Measurements from ENCODE around the gene QRICH1. TPM values are rescaled to one million over a fixed set of nuclear protein-coding genes. Genes with fewer than 3 reads are reported as not detected.

The QRICH1 gene
- total RNA-seq, 1 experiment from 2014 or later = 151 TPM

DNA sequence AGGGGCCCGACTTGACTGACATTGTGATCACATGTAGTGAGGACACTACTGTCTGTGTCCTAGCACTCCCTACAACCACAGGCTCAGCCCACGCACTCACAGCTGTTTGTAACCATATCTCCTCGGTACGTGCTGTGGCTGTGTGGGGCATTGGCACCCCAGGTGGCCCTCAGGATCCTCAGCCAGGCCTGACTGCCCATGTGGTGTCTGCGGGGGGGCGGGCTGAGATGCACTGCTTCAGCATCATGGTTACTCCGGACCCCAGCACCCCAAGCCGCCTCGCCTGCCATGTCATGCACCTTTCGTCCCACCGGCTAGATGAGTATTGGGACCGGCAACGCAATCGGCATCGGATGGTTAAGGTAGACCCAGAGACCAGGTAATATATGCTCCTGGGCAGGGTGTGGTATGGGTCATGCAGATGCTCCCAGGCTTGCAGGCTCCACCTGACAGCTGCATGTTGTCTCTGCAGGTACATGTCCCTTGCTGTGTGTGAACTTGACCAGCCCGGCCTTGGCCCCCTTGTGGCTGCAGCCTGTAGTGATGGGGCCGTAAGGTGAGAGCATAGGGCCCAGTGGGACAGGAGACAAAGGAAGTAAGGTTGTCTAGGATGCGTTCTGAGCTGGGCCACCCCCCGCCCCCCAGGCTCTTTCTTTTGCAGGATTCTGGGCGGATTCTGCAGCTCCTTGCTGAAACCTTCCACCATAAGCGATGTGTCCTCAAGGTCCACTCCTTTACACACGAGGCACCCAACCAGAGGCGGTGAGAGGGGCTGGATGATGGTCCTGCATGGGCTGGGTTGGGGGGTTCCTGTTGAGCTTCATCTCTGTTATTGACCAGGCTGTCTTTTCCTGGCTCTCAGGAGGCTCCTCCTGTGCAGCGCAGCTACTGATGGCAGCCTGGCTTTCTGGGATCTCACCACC lies 79.9 kb downstream of the QRICH1 start:
- Histone ChIP-seq H3K4me1 (ENCODE audit: insufficient read depth, low read length) (no peaks in the 10 kb centered on the region), H3K27me3 (ENCODE audit: insufficient read depth, low read length) (no peaks in the 10 kb centered on the region), H3K56ac (ENCODE audit: insufficient read length, low read depth, low read length) (no peak overlapping the region), H4K20me1 (ENCODE audit: control insufficient read depth, insufficient read depth, insufficient read length) (no peaks in the 10 kb centered on the region), H3K9me3 (ENCODE audit: control insufficient read depth, low read depth, low read length) (no peaks in the 10 kb centered on the region), H2AFZ (ENCODE audit: low read length) (no peak overlapping the region), H3K18ac (ENCODE audit: insufficient read length, low read depth, low read length) (no peak overlapping the region), H3K4ac (ENCODE audit: low read depth, low read length) (no peak overlapping the region), H4K91ac (ENCODE audit: insufficient read length, low read depth, low read length) (no peak overlapping the region), H3K79me1 (ENCODE audit: insufficient read depth, low read depth, low read length, poor library complexity, severe bottlenecking) (no peaks in the 10 kb centered on the region), H2BK5ac (ENCODE audit: insufficient read length, low read length) (no peak overlapping the region), H2BK12ac (ENCODE audit: insufficient read length, low read depth, low read length) (no peak overlapping the region), H2BK20ac (ENCODE audit: low read depth, low read length, poor library complexity, severe bottlenecking) (no peak overlapping the region), H3K14ac (ENCODE audit: insufficient read depth, low read length) (no peak overlapping the region), H3K23me2 (ENCODE audit: insufficient read length, low read depth, low read length, poor library complexity, severe bottlenecking) (peaks cover 6% of the 10 kb centered on the region), H3K4me2 (ENCODE audit: insufficient read depth, insufficient read length, low read length) (no peak overlapping the region), H3K9ac (ENCODE audit: extremely low read depth, insufficient read length, low read length) (no peak overlapping the region), H4K5ac (ENCODE audit: insufficient read length, low read depth, low read length) (no peak overlapping the region), H2BK15ac (ENCODE audit: low read depth, low read length) (no peak overlapping the region), H3K23ac (ENCODE audit: insufficient read length, low read depth, low read length) (no peak overlapping the region), H3K79me2 (ENCODE audit: insufficient read depth, low read length) (peaks cover 3% of the 10 kb centered on the region; the same call in 1 of the 2 replicates), H4K8ac (replicated peaks; ENCODE audit: insufficient read length, low read depth, low read length) (no peak overlapping the region), H3K27ac (ENCODE audit: insufficient read length, low read depth, low read length) (no peak overlapping the region), H2AK5ac (ENCODE audit: insufficient read length, low read length) (no peak overlapping the region), H2BK120ac (ENCODE audit: low read depth, low read length, poor library complexity, severe bottlenecking) (no peak overlapping the region), H3T11ph (ENCODE audit: low read length) (no peak overlapping the region)
- peak; percentile 89 for DNase-seq
- Mint-ChIP-seq H3K36me3 (ENCODE audit: insufficient read depth in 1 of 3, low read depth in 3 of 3) (peaks cover 25 to 64% (median 56%) of the 10 kb centered on the region in 3 experiments), H3K4me3 (peak overlapping the region in 1 of 2 experiments; percentile 34; a peak in 2 of 5 replicates), H3K9me3 (no peaks in the 10 kb centered on the region), H3K4me1 (peaks cover 11 to 14% of the 10 kb centered on the region in 2 experiments), H3K27ac (no peak overlapping the region), H3K27me3 (ENCODE audit: low read depth) (no peaks in the 10 kb centered on the region)
- no CpG with 5 or more reads among the region's 24 CpGs for WGBS (ENCODE audit: extremely low coverage, insufficient read length, low lambda C conversion rate)
- TF ChIP-seq, protein P1, sequence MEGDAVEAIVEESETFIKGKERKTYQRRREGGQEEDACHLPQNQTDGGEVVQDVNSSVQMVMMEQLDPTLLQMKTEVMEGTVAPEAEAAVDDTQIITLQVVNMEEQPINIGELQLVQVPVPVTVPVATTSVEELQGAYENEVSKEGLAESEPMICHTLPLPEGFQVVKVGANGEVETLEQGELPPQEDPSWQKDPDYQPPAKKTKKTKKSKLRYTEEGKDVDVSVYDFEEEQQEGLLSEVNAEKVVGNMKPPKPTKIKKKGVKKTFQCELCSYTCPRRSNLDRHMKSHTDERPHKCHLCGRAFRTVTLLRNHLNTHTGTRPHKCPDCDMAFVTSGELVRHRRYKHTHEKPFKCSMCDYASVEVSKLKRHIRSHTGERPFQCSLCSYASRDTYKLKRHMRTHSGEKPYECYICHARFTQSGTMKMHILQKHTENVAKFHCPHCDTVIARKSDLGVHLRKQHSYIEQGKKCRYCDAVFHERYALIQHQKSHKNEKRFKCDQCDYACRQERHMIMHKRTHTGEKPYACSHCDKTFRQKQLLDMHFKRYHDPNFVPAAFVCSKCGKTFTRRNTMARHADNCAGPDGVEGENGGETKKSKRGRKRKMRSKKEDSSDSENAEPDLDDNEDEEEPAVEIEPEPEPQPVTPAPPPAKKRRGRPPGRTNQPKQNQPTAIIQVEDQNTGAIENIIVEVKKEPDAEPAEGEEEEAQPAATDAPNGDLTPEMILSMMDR (conservative IDR thresholded peaks at IDR 0.05) = peak; percentile 82
